Gastroesophageal sphincter (tissue), 4 donors: Measurements from ENCODE around the gene ADPRH. TPM values are rescaled to one million over a fixed set of nuclear protein-coding genes. Genes with fewer than 3 reads are reported as not detected.

Source experiments
- ATAC-seq: fragments of 150-250 bp; one replicate; pipeline ENCODE4 v1.9.1; 2016; ENCODE audit warnings: mild to moderate bottlenecking, moderate library complexity
- H3K27ac ChIP-seq, 4 donors: fragments of 200-600 bp; sonication (generic) in 3 of 4; 1 replicate in 3 of 4; 2 replicates in 1 of 4; pipeline ENCODE4 v1.5.1; 2016 to 2019
- H3K27me3 ChIP-seq: fragments of 200-600 bp; sonication (generic); one replicate; pipeline ENCODE4 v1.5.1; 2019
- H3K36me3 ChIP-seq, 2 donors: fragments of 200-600 bp; sonication (generic); one replicate each; pipeline ENCODE4 v1.5.1; 2019; ENCODE audit warnings: control low read depth in 1 of 2
- H3K4me1 ChIP-seq, 3 donors: fragments of 200-600 bp; sonication (generic); 1 replicate in 2 of 3; 2 replicates in 1 of 3; pipeline ENCODE4 v1.5.1; 2016 to 2019; ENCODE audit warnings: control low read depth in 2 of 3
- H3K4me3 ChIP-seq, 2 donors: fragments of 200-600 bp; sonication (generic); one replicate each; pipeline ENCODE4 v1.5.1; 2019; ENCODE audit warnings: mild to moderate bottlenecking in 1 of 2, moderate library complexity in 1 of 2
- H3K9me3 ChIP-seq, 3 donors: fragments of 200-600 bp; sonication (generic); one replicate each; pipeline ENCODE4 v1.5.1; 2017 to 2019; ENCODE audit warnings: control low read depth in 2 of 3
- CTCF ChIP-seq, 4 experiments: fragments of 200-600 bp in 2 of 4; fragments of 450-650 bp in 2 of 4; sonication (generic) in 1 of 4; IDR thresholded peaks; one replicate each; pipeline ENCODE4 v1.5.1; 2017 to 2019; ENCODE audit warnings: antibody characterized with exemption in 4 of 4, mild to moderate bottlenecking in 2 of 4, moderate library complexity in 2 of 4
- EP300 ChIP-seq: sonication (generic); formaldehyde crosslinking; IDR thresholded peaks from one replicate; pipeline ENCODE4 v1.6.1; 2017; ENCODE audit warnings: antibody characterized with exemption, mild to moderate bottlenecking
- POLR2A ChIP-seq, 2 donors: fragments of 450-650 bp; IDR thresholded peaks; one replicate each; pipeline ENCODE4 v1.6.1; 2017; ENCODE audit warnings: antibody characterized with exemption in 2 of 2, mild to moderate bottlenecking in 2 of 2, moderate library complexity in 1 of 2
- POLR2AphosphoS5 ChIP-seq: sonication (generic); formaldehyde crosslinking; IDR thresholded peaks from one replicate; pipeline ENCODE4 v1.6.1; 2017; ENCODE audit warnings: antibody characterized with exemption
- WGBS, 2 donors: methylation state at CpG; one replicate each; pipeline ENCODE4 v1.1.5; 2018; ENCODE audit warnings: low coverage in 1 of 2; 5-methylcytosine and 5-hydroxymethylcytosine counted together
- total RNA-seq, 4 donors: library from RNA; depleted of rRNA; stranded (reverse); fragments of >200 nt; gene quantifications; one replicate each; pipeline ENCODE4 v1.1.0, GENCODE V29; 2016

Gene ADPRH
- total RNA-seq, 4 donors from 2014 or later = 10.2 to 23.1 (median 15.0) TPM

DNA sequence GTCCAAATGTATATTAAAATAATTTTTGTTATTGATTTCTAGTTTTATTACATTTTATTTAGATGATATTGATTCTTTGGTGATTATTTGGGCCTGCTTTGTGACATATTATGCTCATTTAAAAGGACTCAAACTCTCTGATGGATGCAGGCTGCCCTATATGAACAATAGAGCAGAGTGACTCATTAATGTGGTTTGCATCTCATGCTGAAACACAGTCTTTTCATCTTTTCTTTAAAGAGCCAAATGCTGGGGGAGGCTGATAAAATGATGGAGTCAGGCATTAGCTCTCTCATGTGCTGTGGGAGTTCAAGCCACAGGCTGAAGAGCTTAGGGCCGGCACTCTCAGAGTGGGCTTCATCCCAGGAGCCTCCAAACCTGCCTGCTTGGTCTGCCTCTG lies 25.6 kb downstream of the ADPRH start:
- no peaks in the 10 kb centered on the region for H3K36me3 ChIP-seq
- no peaks in the 10 kb centered on the region for H3K4me1 ChIP-seq
- no peaks in the 10 kb centered on the region for H3K27me3 ChIP-seq
- no peaks in the 10 kb centered on the region for H3K9me3 ChIP-seq
- TF ChIP-seq CTCF (IDR thresholded peaks at IDR 0.05) (no peak), POLR2A (IDR thresholded peaks at IDR 0.05) (no peak), EP300 (no peak), POLR2AphosphoS5 (no peak)
- no peak overlapping the region for H3K4me3 ChIP-seq
- no peak for ATAC-seq
- no peak overlapping the region for H3K27ac ChIP-seq
- WGBS, 2 donors = 100% methylated on average over 1 of the region's 1 CpG; no CpG with 5 or more reads in 1 of the 2 donors

- Histone ChIP-seq H3K27me3 (no peaks in the 10 kb centered on the region), H3K36me3 (no peaks in the 10 kb centered on the region), H3K4me1 (no peaks in the 10 kb centered on the region), H3K9me3 (peaks cover 0 to 4% (median 0%) of the 10 kb centered on the region in 3 donors), H3K27ac (no peak overlapping the region), H3K4me3 (no peak overlapping the region)
- WGBS, 2 donors = 76 to 100% methylated on average over 1 to 5 of the region's 6 CpGs
- TF ChIP-seq POLR2AphosphoS5 = no peak
- no peak for TF ChIP-seq EP300
- ATAC-seq = no peak
Observed at GRCh38 chr3:119608405-119609000, 29.2 kb downstream of the ADPRH start.

- Histone ChIP-seq H3K27me3 (no peaks in the 10 kb centered on the region), H3K4me1 (no peaks in the 10 kb centered on the region), H3K36me3 (no peaks in the 10 kb centered on the region), H3K4me3 (no peak overlapping the region), H3K9me3 (peaks cover 0 to 4% (median 0%) of the 10 kb centered on the region in 3 donors), H3K27ac (no peak overlapping the region)
- ATAC-seq = no peak
- WGBS, 2 donors = 46 to 57% methylated on average over 1 to 4 of the region's 6 CpGs
- TF ChIP-seq CTCF (IDR thresholded peaks at IDR 0.05) (no peak), POLR2AphosphoS5 (no peak), EP300 (no peak), POLR2A (IDR thresholded peaks at IDR 0.05) (no peak)
Observed at GRCh38 chr3:119609301-119609700, 30.0 kb downstream of the ADPRH start.

- no peak overlapping the region for H3K27ac ChIP-seq
- H3K36me3 ChIP-seq = no peaks in the 10 kb centered on the region
- H3K4me1 ChIP-seq = no peaks in the 10 kb centered on the region
- ATAC-seq = no peak
- no peak overlapping the region for H3K4me3 ChIP-seq
- no peaks in the 10 kb centered on the region for H3K27me3 ChIP-seq
- 100% methylated on average over 1 of the region's 1 CpG for WGBS, 2 donors
- H3K9me3 ChIP-seq = peaks cover 0 to 4% (median 0%) of the 10 kb centered on the region in 3 donors
- TF ChIP-seq EP300 = no peak
- no peak for TF ChIP-seq CTCF (IDR thresholded peaks at IDR 0.05)
- no peak for TF ChIP-seq POLR2AphosphoS5
- no peak for TF ChIP-seq POLR2A (IDR thresholded peaks at IDR 0.05)
Observed at GRCh38 chr3:119611664-119612063, 32.4 kb downstream of the ADPRH start.

GRCh38 chr3:119613201-119613600 lies 33.9 kb downstream of the ADPRH start:
- no peak overlapping the region for H3K4me3 ChIP-seq
- H3K27me3 ChIP-seq = no peaks in the 10 kb centered on the region
- no peak for ATAC-seq
- 88% methylated on average over 1 of the region's 1 CpG; no CpG with 5 or more reads in 1 of the 2 donors for WGBS, 2 donors
- peaks cover 0 to 4% (median 0%) of the 10 kb centered on the region in 3 donors for H3K9me3 ChIP-seq
- no peaks in the 10 kb centered on the region for H3K4me1 ChIP-seq
- H3K27ac ChIP-seq = no peak overlapping the region
- TF ChIP-seq EP300 (no peak), POLR2AphosphoS5 (no peak), CTCF (IDR thresholded peaks at IDR 0.05) (no peak), POLR2A (IDR thresholded peaks at IDR 0.05) (no peak)
- no peaks in the 10 kb centered on the region for H3K36me3 ChIP-seq
